Panc1 (cell line): ENCODE measurements around the gene PDE3B.

Experiments used
- POLR2AphosphoS5 ChIP-seq: IDR thresholded peaks from 2 replicates; pipeline ENCODE4 v1.6.1; 2012; ENCODE audit warnings: mild to moderate bottlenecking, low read depth, low read length, moderate library complexity
- REST ChIP-seq, 2 experiments: IDR thresholded peaks; 2 replicates each; pipeline ENCODE4 v1.6.1; 2011 to 2012; ENCODE audit warnings: low read depth in 2 of 2, control low read depth in 1 of 2, low read length in 1 of 2, mild to moderate bottlenecking in 1 of 2, moderate library complexity in 1 of 2; ENCODE audit not compliant: insufficient read depth in 1 of 2
- TF ChIP-seq, protein P1 (sequence below): fragments of 450-650 bp; IDR thresholded peaks from 2 replicates; pipeline ENCODE4 v1.5.1; 2017; ENCODE audit warnings: mild to moderate bottlenecking

GRCh38 chr11:14861680-14862079 lies 218.1 kb downstream of the PDE3B start:
- TF ChIP-seq, protein P1, sequence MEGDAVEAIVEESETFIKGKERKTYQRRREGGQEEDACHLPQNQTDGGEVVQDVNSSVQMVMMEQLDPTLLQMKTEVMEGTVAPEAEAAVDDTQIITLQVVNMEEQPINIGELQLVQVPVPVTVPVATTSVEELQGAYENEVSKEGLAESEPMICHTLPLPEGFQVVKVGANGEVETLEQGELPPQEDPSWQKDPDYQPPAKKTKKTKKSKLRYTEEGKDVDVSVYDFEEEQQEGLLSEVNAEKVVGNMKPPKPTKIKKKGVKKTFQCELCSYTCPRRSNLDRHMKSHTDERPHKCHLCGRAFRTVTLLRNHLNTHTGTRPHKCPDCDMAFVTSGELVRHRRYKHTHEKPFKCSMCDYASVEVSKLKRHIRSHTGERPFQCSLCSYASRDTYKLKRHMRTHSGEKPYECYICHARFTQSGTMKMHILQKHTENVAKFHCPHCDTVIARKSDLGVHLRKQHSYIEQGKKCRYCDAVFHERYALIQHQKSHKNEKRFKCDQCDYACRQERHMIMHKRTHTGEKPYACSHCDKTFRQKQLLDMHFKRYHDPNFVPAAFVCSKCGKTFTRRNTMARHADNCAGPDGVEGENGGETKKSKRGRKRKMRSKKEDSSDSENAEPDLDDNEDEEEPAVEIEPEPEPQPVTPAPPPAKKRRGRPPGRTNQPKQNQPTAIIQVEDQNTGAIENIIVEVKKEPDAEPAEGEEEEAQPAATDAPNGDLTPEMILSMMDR, result no peak
- TF ChIP-seq REST (IDR thresholded peaks at IDR 0.05; ENCODE audit: insufficient read depth in 1 of 2, low read depth in 2 of 2, low read length in 1 of 2) (no peak), POLR2AphosphoS5 (no peak)
